ACC112 (cell line): ENCODE measurements around the gene TMEM272.

ENCODE experiments used
- H2AFZ ChIP-seq: fragments of 200-600 bp; sonication (generic); one replicate; pipeline ENCODE4 v1.6.0; 2017; ENCODE audit warnings: antibody characterized with exemption, low read length; ENCODE audit not compliant: unreplicated experiment
- H3K27ac ChIP-seq: fragments of 200-600 bp; sonication (generic); 2 replicates; pipeline ENCODE4 v1.5.1; 2014; ENCODE audit warnings: low read depth, mild to moderate bottlenecking, antibody characterized with exemption, low read length, moderate library complexity
- H3K27me3 ChIP-seq: fragments of 200-600 bp; sonication (generic); 2 replicates; pipeline ENCODE4 v1.6.1; 2014; ENCODE audit warnings: mild to moderate bottlenecking, antibody characterized with exemption, low read length, moderate library complexity, mixed read lengths; ENCODE audit not compliant: insufficient read depth
- H3K36me3 ChIP-seq: fragments of 200-600 bp; sonication (generic); 2 replicates; pipeline ENCODE4 v1.6.1; 2016; ENCODE audit warnings: mild to moderate bottlenecking, antibody characterized with exemption, low read length, moderate library complexity, mixed read lengths; ENCODE audit not compliant: insufficient read depth
- H3K4me1 ChIP-seq: fragments of 200-600 bp; sonication (generic); one replicate; pipeline ENCODE4 v1.6.1; 2016; ENCODE audit warnings: low read length, mixed read lengths; ENCODE audit not compliant: insufficient read depth, unreplicated experiment, control insufficient read depth
- H3K4me3 ChIP-seq: fragments of 200-600 bp; sonication (generic); 2 replicates; pipeline ENCODE4 v1.5.1; 2014; ENCODE audit warnings: mild to moderate bottlenecking, low read depth, low read length
- H3K79me2 ChIP-seq: fragments of 200-600 bp; sonication (generic); one replicate; pipeline ENCODE4 v1.6.0; 2016; ENCODE audit warnings: low read length; ENCODE audit not compliant: control insufficient read depth, unreplicated experiment, insufficient read depth

Gene TMEM272

DNA sequence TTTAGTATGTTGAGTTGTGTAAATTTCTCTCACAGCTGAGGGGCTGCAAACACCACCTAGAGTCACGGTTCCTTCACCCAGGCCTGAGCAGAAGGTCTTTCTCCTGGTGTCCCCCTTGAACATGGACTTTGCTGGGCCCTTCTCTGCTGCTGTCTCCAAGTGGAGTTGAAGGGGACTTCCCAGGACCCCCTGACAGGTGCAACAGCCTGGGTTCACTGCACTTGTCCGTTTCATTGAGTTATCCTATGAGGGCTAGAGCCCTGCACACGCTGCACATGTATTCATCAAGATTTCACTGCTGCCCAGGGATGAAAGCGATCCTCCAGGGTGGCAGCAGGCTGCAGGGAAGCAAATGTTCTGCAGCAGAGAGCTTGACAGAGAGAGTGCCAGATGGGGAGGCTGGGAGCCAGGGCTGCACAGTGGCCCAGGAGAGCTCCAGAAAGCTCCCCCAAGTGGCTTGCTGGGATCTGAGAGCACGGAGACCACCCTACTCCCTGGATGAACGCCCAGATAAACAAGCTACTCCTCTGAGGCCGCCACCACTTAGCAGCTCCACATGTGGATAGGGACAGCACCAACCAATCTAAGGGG, 10.3 kb downstream of the TMEM272 start:
- Histone ChIP-seq H3K27ac (no peak overlapping the region), H2AFZ (no peak overlapping the region)

DNA sequence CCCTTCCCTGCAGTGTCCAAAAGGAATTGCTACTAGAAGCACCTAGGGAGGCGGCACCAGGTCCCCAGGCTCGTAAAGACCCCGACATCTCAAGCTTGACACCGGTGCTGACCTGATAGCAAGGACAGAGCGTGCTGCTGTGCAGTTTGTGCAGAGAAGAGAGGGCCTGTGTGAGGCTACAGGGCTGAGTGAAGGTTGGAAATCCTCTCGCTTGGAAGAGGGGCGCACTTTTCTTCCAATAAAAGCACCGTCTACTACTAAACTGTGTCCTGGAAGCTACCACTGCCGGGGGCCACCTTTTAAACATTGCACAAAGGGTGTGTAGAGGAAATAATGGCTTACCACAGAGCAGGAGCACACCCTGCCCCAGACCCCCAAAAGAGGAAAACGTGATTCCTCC, 11.0 kb downstream of the TMEM272 start:
- Histone ChIP-seq H3K79me2 (no peaks in the 10 kb centered on the region), H2AFZ (no peak overlapping the region), H3K27ac (no peak overlapping the region), H3K36me3 (no peaks in the 10 kb centered on the region), H3K4me1 (no peaks in the 10 kb centered on the region), H3K4me3 (no peak overlapping the region), H3K27me3 (peaks cover 18% of the 10 kb centered on the region)

More for the DNA sequence above, 10.3 kb downstream of the TMEM272 start:
- H3K27me3 ChIP-seq: peaks cover 13% of the 10 kb centered on the region
- H3K79me2 ChIP-seq: no peaks in the 10 kb centered on the region
- no peak overlapping the region for H3K4me3 ChIP-seq
- H3K36me3 ChIP-seq: no peaks in the 10 kb centered on the region
- H3K4me1 ChIP-seq: no peaks in the 10 kb centered on the region

DNA sequence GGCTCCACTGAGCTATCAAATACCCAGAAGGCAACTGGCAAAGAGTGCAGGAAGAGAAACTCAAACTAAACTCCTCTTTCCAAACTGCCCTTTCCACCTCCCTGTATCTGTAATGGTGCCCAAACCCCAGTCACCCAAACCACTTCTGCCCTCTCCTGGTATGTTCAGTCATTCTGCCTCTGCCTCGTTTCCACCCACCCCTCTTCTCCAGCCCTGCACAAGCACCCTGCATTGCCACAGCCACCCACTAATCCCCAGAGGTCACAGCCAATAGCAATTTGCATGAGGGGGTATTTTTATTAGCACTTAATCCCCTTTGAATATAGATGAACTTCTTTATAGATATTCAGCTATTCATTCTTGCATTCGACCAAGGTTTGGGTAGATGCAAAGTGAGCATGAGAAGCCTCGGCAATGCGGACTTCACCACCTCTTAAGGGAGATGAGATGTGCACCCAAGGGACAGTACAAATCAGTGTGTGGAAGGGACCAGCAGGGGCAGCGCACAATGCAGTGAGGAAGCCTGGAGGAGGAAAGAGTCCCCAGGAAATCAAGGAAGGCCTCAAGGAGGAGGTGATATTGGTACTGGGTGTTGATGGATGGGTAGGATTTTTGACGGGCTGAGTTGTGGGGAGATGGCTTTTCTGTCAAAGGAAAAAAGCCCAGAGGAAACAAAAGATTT, 12.4 kb downstream of the TMEM272 start:
- Histone ChIP-seq H3K36me3 (no peaks in the 10 kb centered on the region), H3K4me3 (no peak overlapping the region), H3K27me3 (peaks cover 32% of the 10 kb centered on the region), H3K79me2 (no peaks in the 10 kb centered on the region), H3K4me1 (no peaks in the 10 kb centered on the region), H2AFZ (no peak overlapping the region), H3K27ac (no peak overlapping the region)

DNA sequence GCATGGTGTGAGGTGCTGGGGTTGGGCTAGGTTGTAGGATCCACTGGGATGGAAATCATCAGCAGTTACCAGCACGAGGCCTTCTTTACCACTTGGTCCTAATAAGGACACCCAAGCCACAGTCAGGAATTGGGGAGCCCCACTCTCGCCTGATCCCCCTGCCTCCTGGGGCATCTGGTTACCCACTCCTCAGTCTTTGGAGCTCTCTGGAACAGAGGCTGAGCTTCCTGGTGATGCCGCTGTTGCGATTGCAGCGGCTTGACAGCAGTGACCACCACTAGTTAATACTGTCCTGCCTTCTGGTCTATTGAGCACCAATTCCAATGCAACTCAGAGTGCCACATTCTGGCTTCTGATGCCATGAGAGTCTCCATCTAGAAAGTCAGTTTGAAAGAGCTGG, 13.5 kb downstream of the TMEM272 start:
- H3K36me3 ChIP-seq: no peaks in the 10 kb centered on the region
- H3K27ac ChIP-seq: no peak overlapping the region
- H3K79me2 ChIP-seq: no peaks in the 10 kb centered on the region
- no peak overlapping the region for H3K4me3 ChIP-seq
- no peaks in the 10 kb centered on the region for H3K4me1 ChIP-seq
- peaks cover 42% of the 10 kb centered on the region for H3K27me3 ChIP-seq
- H2AFZ ChIP-seq: no peak overlapping the region

DNA sequence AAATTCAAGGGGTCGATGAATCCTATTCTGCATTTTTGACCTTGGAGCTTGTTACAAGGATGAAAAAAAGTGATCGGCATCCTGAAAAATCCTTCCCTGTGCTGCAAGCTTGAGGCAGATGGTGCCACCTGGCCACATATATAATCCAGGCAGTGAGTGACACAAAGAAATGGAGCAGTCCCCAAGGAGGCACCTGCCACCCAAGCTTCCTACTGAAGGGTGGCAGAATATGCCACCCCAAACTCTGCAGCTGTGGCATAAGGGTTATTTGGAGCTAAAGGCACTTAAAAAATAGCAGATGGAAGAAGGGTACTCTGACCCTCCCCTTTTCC, 15.4 kb downstream of the TMEM272 start:
- Histone ChIP-seq H3K79me2 (no peaks in the 10 kb centered on the region), H3K36me3 (no peaks in the 10 kb centered on the region), H3K4me3 (no peak overlapping the region), H2AFZ (no peak overlapping the region), H3K27ac (no peak overlapping the region), H3K4me1 (peaks cover 4% of the 10 kb centered on the region), H3K27me3 (peaks cover 42% of the 10 kb centered on the region)

DNA sequence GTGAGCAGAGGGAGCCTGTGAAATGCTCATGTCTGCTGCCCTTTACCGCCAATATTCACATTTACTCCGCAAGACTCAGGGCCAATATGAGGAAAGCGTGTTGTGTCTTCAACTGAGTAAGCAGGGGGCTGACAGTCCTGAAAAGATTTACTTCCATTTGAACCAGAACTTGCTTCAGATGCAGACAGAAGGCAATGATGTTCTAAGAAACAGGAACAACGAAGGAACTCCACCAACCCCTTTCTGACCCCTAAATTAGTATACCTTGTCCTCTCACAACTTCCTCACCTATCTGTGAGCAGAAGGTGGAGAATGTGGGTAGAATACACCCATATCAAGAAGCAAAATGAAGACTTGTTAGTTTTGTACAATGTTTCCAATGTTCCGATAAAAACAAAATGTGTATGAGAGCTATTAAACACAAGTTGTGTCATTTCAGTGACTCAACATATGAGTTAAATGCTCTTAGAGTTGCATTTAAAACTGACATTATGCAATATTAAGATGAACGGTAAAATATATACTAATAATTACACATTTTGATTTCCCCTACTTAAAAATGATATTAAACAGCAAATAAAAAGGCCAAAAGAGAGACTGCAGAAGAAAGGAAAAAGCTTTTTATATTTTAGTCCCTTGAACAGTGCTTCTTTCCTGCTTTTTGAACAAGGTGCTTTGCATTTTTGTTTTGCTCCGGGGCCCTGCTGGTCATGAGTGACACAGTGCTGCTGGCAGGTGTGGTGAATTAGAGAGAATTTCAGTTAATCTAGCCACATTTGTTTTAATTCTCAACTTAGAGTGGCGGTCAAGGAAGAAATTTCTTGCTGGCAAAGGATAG, 16.0 kb downstream of the TMEM272 start:
- peaks cover 42% of the 10 kb centered on the region for H3K27me3 ChIP-seq
- H2AFZ ChIP-seq: no peak overlapping the region
- H3K79me2 ChIP-seq: no peaks in the 10 kb centered on the region
- no peak overlapping the region for H3K4me3 ChIP-seq
- no peak overlapping the region for H3K27ac ChIP-seq
- peaks cover 4% of the 10 kb centered on the region for H3K4me1 ChIP-seq
- H3K36me3 ChIP-seq: no peaks in the 10 kb centered on the region

DNA sequence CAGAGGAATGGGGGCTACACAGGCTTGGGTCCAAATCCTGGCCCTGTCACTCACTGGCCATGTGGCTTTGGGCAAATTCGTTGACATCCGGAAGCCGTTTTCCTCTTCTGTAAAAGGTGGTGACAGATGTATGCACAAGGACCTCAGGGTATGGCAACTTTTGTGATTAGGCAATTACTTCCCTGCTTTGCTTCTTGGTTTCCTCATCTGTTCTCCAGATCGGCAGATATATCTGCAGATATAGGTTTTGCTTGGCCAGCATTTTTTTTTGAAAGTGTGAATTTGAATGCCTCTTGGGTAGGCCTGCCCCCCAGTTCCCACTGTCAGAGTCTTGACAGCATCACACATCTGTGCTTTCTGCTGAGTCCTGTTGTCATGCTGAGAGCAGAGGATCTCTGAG, 17.7 kb downstream of the TMEM272 start:
- H3K4me3 ChIP-seq: no peak overlapping the region
- H3K27me3 ChIP-seq: peaks cover 42% of the 10 kb centered on the region
- peaks cover 4% of the 10 kb centered on the region for H3K4me1 ChIP-seq
- no peaks in the 10 kb centered on the region for H3K36me3 ChIP-seq
- no peaks in the 10 kb centered on the region for H3K79me2 ChIP-seq
- H2AFZ ChIP-seq: no peak overlapping the region
- H3K27ac ChIP-seq: no peak overlapping the region

DNA sequence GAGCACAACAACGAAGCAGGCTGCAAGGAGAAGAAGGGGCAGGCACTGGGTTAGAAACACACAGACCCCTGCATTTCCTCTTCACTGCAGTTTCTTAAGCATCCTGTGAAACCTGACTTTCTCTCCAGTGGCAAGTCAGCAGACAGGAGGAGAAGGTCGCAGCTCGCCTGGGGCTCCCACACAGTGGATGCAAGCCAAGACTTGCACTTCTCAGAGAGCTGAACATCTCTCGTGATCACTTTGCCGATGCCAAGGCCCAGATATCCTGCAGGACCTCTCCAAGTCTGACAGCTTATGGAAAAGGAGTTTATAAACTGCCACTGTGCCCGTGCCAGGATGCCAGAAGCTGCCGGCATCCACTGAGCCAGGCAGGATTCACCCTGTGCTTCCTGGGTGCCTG, 18.4 kb downstream of the TMEM272 start:
- H3K27ac ChIP-seq: no peak overlapping the region
- H2AFZ ChIP-seq: no peak overlapping the region
- H3K79me2 ChIP-seq: no peaks in the 10 kb centered on the region
- H3K4me3 ChIP-seq: no peak overlapping the region
- peaks cover 4% of the 10 kb centered on the region for H3K4me1 ChIP-seq
- H3K27me3 ChIP-seq: peaks cover 48% of the 10 kb centered on the region
- H3K36me3 ChIP-seq: no peaks in the 10 kb centered on the region

DNA sequence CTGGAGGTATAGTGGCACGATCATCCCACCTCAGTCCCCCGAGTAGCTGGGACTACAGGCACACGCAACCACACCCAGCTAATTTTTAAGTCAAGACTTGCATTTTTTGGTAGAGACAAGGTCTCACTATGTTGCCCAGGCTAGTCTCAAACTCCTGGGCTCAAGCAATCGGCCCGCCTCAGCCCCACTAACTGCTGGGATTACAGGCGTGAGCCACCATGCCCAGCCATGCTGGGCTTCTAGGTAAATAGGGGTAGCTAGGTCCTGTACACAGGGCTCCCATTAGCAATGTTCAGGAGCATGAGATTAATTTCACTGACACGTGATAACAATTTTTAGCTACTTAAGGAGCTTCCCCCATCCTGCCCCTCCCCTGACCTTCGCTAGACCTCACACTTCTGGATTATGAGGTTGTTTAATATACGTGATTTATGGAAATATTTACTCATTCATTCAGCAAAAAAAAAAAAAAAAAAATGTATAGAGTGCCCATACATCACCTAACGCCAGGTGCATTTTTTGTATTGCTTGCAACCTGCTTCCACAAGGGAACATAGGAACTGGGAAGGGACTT, 19.2 kb downstream of the TMEM272 start:
- Histone ChIP-seq H3K36me3 (no peaks in the 10 kb centered on the region), H3K4me1 (peaks cover 4% of the 10 kb centered on the region), H2AFZ (no peak overlapping the region), H3K27me3 (peaks cover 53% of the 10 kb centered on the region), H3K79me2 (no peaks in the 10 kb centered on the region), H3K27ac (no peak overlapping the region), H3K4me3 (no peak overlapping the region)

DNA sequence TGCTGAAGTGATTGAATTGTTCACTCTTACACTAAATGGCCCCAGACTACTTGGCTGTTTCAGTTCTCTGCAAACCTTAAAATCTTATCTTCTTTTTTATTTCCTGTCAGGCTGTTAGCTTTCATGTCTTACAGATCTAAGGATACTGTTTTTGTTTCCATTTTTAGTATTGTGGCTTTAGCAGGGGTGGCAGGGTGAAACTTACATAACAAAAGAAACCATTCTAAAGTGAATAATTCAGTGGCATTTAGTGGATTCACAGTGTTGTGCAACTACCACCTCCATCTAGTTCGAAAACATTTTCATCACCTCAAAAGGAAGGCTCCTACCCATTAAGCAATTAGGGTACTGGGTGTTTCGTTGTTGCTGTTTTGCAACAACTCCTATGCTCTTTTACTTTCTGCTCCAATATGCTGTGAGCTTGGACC, 19.8 kb downstream of the TMEM272 start:
- peaks cover 56% of the 10 kb centered on the region for H3K27me3 ChIP-seq
- no peaks in the 10 kb centered on the region for H3K36me3 ChIP-seq
- H3K79me2 ChIP-seq: no peaks in the 10 kb centered on the region
- H3K4me3 ChIP-seq: no peak overlapping the region
- H3K4me1 ChIP-seq: peaks cover 4% of the 10 kb centered on the region
- H2AFZ ChIP-seq: no peak overlapping the region
- no peak overlapping the region for H3K27ac ChIP-seq
